ENCODE data around the gene SIK2.

GRCh38 chr11:111602865-111603610, 789 bp downstream of the SIK2 start:
- no peak for TF ChIP-seq CTCF (IDR thresholded peaks at IDR 0.05)
- TF ChIP-seq POLR2A (IDR thresholded peaks at IDR 0.05): no peak
